GM19035 (cell line): ENCODE measurements around the gene HES7.
"Not testable (repeated sequence)": the region's sequence is repeated elsewhere in the genome, so short reads cannot be mapped to it uniquely, and the experiment has no call there.

Experiments
- ATAC-seq: cut with Tn5 transposase; IDR thresholded peaks from one replicate; pipeline ENCODE4 v1.9.1; 2021; ENCODE audit not compliant: unreplicated experiment

HES7 gene

DNA sequence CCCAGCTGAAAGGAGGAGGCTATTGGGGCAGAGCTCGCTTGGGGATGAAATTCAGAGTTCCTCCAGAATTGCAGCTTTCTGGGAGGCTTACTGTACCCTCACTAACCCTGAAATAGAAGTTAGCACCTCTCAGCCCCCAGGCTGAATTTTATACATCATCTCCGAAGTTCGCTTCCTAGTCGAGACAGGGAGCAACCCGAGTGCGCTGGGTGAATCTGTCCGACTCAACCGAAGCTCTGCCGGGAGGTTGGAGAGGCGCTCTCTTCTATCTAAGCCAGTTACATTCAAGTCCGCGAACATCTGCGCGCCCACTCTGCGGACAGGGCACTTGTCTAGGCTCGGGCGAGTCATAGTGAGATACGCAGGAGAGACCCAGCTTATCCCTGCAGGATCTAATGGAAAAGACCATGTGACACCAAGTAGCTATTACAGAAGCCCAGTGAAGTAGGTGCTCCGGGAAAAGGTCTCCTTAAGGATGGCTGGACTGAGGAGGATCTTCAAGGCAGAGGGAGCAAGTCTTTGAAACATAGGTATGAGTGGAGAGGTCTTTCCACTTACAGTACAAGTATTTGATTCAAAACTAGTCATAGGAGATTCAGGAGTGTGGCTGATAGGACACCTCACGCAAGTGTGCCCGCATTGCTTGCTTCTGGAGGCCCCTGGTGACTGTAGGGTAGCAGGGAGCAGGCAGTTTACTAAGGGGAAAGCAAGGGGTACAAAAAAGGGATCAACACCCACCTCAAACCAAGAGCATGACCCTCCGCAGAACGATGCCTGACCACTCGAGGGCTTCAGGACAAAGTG, 646 bp upstream of the HES7 start:
- no peak for ATAC-seq

DNA sequence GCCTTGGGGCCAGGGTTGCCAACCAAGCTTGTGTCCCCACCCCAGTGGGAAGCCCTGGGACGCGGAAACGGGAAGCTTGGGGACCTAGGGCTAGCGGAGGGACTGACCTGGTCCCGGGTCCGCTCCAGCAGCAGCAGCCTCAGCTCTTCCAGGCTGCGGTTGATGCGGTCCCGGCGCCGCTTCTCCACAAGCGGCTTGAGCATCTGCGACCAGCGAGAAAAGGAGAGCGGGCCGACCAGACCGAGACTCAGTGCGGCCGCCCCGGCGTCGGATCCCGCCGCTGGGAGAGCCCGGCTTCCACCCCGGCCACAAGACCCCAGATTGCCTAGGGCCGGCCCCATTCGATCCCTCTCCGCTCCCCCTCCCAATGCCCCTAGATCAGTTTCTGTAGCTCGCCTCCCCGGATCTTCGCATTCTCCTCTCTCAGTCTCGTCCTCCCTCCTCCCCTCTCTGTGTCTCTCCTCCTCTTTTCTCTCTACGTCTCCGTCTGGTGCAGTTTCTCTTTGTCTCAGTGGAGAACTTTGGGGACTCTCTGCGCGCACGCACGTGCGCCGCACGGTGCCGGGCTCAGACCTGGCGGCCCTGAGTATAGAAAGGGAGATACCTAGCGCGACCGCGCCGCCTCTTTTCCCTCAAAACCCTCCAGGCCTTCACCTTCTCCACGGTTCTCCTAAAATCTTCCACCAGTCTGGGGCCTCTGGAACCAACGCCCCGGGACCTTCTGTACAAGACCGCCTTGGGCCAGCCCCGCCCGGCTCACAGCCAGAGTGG, 797 bp downstream of the HES7 start:
- no peak for ATAC-seq

DNA sequence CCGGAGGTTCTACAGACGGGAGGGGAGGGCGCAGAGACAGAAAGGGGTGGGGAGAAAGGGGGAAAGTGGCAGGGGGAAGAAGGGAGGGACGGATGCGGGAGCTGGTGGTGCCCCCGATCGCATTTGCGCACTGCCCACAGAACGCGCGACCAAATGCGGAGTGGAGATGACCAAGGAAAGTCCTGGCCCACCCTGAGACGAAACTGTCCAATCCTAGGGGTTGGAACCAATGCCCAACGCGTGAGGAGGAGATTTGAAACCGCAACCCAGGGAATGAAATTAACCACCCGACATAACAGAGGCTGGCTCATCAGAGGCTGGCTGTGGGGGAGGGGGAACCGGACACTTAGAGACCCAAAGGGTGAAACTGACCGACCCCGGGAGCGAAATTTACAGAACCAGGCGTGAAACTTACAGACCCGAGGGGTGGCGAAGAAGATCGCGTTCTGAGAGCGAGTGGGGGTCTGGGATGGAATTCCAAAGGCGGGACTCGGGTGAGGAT, 1.4 kb downstream of the HES7 start:
- no peak for ATAC-seq

DNA sequence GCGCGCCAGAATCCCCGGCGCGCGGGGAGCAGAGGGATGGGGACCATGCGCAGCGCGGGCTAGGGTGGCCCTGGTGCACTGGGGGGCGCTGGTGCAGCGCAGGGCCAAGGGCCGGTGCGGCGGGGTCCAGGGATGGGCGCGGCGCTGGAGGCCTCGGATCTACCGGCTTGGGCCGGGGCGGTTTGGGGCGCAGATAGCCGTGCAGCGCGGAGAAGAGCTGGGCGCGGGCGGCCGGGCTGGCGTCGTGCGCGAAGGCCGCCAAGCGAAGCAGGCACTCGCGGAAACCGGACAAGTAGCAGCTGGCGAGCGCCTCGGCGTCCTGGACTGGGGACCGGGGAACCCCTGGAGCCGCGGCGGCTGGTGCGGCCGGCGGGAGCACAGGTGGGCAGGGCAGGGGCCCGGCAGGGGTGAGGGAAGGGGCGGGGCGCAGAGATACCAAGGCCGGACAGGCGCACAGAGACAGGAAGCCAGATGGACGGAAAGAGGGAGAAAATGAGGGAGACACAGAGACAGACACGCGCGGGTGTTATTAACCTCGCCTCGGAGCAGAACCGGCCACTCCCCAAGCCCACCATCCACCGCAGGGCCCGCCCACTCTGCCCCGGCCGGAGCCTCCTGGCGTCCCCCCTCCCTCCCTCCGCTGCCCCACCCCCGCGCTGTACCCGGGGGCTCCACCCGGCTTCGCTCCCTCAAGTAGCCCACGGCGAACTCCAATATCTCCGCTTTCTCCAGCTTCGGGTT, 2.1 kb downstream of the HES7 start:
- no peak for ATAC-seq

DNA sequence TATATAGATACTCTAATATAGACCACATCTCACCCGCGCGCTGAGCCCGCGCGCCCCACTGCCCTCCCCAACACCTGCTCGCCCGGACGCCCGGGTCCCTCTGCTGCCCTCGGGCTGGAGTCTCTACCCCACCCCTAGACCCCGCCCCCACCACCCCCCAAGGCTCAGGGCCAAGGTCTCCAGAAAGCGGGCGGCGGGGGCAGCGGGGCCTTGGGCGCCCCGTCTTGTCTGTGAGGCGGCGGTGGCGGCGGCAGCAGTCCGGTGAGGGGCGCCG, 2.6 kb downstream of the HES7 start:
- ATAC-seq = no peak

DNA sequence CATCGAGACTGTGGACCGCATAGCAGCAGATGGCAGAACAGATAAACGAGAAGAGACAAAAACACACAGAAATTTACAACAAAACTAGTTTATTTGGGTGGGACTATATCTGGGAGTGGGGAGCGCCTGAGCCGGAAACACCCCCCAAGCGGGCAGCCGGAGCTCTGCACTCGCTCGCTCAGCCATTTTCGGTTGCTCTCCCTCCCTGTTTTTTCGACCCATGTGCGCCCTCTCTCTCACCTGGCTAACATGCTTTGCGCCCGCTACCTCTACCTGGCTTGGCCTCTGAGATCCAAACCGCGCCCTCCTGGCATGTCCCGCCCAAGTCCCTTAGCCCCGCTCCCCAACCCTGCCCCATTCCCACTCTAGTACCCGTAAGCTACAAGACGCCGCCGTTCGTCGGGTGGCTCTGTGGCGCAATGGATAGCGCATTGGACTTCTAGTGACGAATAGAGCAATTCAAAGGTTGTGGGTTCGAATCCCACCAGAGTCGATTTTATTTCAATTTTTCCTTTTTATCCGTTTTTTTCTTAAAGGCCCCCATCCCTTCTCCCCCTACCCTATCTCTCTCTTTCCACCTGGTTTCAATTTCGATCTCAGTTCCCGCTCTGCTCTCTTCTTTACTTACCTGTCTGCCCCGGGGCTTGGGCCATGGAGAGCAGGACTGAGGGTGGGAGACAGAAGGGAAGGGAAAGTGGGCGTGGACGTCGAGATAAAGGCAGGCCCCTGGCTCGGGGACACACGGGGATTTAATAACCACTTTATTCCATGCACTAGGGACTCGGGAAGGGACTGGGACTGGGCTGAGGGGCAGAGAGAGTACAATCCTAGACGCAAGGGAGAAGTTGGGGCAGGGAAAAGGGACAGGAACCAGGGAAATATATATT, 3.1 kb downstream of the HES7 start:
- ATAC-seq = no peak

DNA sequence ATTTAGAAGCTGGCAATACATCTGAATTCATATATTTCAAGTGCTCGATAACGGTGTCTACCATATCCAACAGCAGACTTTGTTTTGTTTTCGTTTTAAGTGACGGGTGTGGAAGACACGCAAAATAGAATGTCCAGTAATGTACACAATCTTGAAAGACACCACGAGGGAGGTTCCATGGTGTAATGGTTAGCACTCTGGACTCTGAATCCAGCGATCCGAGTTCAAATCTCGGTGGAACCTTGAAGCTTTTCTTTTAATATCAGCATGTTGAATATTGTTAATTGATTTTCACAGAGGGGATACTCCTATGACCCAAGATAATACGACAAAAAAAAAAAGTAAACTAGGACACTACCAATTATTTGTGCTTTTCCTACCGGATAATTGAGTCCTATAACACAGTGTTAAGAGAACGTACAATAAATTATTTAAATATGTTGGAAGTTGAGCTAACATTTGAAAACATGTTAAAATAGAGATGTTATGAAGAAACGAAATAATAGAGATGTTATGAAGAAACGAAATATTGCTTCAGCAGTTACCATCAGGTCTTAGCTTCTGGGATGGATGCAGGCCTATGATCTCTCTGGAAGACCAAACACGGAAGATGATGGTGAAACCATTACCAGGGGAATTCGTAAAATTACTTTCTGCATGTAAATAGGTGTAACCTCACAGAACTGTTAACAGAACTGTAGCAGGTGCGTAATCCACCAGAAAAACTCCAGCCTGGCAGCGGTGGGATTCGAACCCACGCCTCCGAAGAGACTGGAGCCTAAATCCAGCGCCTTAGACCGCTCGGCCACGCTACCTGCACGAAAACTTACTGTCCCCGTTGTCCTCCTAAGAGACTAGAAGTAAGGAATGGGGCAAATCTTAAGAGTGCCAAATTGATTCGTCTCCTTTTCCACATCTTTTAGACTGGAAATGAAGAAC, 4.1 kb downstream of the HES7 start:
- peak; percentile 43 for ATAC-seq

DNA sequence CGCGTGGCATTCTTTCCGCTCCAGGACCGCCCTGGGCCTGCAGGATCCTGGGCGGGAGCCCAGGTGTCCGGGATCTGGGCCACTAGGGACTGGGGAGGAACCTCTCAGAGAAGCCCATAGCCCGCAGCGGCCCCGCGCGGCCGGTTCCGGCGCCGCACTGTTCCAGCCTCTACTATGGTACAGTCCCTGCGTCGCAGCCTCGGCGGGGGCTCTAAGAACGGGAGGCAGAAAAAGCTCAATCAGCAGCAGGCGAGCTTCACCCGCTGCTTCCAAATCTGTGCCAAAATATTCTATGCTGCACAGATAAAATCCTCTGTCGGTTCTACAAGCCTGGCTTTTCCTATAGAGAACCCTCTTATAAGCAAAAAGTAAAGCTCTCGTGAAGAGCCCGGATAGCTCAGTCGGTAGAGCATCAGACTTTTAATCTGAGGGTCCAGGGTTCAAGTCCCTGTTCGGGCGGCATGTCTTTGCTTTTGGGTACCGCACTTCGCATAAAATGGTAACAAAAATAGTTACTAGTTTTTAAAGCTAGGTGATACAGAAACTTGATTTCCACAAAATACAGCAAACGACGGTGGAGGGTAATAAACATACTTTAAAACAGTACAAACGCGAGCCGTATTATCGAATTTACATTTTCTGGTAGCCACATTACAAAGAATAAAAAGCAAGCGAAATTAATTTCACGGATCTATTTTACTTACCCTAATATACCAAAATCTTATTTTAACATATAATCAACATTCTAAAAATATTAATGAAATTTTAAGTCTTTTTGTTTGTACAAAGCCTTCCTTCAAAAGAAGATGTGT, 4.9 kb downstream of the HES7 start:
- ATAC-seq = peak; percentile 30

DNA sequence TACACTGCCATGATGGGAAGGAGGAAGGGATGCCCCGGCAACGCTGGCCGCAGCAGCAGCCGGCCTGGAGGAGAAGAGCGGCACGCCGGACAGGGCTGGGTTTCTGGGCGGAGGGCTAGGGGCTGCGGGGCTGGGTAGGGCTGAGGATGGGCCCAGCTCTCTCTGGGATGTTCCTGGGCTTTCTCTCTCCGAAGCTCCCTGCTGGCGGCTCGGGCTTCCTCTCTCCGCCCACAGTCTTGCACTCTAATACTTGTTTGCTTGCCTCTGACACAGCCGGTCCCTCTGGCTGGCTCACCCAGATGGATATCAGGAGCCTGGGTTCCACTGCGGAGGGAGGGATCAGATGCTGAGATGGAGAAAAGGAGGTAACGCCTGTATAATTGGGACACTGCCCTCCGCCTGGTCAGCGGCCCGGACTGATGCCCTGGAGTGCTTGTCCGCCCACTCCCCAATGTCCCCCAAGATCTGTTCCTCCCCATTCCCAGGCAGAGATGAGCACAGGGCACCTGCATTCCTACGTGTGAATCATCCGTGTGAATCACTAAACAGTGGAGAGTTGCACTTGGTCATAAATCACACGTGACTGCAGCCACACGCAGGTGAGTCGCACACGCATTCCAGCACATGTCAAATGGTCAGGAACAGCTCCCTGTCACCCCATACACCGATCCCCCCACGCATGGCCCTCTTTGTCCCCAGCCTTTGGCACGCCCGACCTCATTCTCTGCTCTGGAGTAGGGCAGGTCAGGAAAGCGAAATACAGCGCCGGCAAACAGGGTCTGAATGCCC, 5.7 kb downstream of the HES7 start, which contains the start of gene ALOXE3:
Gene ALOXE3, minus strand, starts transcription at position 535 of the 789 bp plus-strand sequence. Its CDS starts 524 bp downstream, at position 11.
- no peak for ATAC-seq

DNA sequence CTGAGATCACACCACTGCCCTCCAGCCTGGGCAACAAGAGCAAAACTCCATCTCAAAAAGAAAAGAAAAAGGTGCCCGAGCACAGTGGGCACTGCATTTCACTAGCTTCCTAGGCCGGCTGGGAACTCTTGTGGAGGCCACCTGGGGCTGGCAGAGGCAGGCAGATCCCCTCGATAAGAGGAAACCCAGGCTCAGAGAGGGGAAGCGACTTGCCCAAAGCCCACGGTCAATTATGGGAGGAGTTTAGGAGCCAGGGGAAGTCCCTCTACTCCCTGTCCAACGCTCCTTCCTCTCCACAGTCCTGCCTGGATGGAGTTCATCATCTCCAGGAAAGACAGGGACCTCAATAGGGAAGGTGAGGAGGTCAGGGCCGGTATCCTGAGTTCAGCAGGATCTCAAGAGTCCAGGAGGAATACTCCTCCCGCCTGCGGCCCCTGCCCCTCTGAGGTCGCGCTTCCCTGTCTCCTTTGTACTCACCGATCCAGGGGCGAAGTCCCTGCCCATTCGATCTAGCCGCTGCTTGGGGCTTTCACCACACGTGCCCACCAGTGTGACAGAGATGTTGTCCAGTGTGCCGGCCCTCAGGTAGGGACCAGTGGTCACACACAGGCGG, 6.4 kb downstream of the HES7 start:
- no peak for ATAC-seq

DNA sequence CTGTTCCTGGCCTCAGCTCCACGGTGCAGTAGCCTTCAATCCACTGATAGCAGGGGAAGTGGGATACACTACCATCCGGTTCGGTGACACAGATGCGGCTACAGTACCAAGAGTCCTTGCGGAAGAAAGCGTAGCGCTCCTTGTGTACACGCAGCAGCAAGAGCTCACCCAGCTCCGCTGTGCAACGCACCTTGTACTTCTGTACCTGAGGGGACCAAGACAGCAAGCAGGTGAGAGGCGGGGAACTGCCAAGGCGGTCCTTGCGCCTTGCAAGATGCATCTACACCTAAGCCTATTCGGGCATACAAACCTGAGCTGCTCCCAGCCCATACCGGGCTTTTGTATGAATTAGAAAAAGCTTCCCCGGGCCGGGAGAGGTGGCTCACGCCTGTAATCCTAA, 7.1 kb downstream of the HES7 start:
- no peak for ATAC-seq

DNA sequence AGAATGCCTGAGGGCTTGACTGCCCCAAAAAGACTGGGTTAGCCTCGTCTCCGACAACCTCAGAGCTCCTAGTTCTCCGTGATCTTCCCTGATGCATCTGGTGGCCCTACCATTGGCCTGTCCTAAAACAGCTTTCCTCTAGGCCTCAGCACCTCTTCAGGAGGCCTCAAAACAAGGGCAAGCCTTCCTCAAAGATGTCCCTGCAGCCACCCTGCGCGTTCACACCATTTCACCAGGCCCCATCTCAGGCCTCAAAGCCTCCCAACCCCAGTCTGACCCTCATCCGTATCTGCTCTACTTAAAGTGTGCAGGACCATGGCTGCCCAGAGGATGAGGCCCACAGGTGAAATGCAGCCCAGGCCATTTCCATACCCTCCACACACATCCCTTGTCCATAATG, 13.0 kb downstream of the HES7 start:
- no peak for ATAC-seq

DNA sequence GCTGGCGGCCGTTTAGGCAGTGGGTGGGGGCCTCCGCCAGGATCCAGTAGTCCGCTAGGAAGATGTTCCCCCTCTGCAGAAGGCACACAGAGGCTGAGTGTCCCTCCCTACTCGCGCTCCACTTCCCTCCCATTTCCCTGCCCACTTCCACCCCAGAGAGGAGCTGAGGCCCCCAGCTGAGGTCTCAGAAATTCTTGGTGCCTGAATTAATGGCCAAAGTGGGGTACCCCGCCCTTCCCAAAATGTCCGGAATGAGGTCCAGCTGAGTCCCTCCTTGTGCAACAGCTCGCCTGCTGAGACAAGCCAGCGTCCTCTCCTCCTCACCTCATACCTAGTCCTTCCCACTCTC, 13.5 kb downstream of the HES7 start:
- ATAC-seq = no peak

DNA sequence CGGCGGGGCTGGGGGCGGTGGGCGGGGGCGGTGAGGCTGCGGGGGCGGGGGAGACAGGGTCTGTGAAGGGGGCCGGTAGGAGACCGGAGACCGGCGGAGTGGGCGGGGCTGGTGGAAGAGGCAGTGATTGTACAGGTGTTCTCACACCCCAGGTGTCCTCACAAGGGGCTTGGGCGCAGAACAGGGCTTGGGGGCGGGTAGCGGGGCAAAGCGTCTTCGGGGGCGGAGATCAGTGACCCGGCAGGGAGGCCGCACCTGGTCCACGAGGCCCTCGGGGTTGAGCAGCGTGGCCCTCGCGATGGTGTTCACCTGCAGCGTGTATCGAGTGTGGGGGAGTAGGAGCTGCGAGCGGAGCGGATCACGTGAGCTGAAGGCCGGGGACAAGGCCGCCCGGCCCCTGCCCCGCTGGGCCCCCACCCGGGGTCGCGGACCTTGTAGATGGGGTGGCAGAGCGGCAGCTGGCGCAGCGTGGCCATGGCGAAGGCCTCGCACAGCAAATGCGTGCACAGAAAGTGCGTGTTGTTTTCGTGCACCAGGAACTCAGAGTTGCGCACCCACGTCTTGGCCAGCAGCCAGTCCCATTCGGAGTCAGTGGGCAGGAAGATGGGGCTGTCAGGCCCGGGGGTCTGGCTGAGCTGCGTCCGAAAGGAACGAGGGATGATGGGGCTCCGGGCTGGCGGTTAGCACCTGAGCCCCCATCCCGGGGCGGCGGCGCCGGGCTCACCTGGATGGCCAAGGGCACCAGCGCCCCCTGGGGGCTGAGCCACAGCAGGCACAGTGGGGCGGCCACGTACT, 14.0 kb downstream of the HES7 start:
- no peak for ATAC-seq

DNA sequence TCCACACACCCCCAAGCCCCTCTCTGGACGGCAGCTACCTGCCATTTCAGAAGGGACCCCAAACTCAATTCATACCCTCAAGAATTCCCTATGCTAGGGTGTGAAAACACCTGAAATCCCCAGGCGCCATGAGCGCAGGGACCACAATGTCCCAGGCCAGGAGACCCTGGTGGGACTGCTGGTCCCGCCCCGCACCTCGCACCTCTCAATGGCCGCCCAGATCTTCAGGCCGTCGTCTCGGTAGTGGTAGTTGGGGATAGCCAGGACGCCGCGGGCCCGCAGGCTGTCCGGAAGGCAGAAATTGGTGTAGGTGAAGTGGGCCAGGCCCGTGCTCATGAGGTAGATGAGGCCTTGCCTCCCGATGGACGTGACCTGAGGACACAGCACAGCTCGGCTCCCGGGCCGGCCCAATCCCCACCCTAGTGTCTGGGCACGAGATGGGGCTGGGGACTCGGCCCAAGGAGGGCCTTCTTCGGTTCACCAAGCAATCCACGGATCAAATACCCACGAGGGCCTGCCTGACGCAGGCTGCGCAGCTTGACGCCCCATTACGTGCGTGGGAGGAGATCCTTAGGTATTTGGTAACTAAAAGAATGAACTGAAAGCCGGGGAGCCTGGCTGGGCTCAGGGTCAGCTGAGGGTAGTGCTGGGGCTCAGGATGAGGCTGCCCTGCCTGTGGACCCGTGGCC, 14.8 kb downstream of the HES7 start:
- no peak for ATAC-seq

DNA sequence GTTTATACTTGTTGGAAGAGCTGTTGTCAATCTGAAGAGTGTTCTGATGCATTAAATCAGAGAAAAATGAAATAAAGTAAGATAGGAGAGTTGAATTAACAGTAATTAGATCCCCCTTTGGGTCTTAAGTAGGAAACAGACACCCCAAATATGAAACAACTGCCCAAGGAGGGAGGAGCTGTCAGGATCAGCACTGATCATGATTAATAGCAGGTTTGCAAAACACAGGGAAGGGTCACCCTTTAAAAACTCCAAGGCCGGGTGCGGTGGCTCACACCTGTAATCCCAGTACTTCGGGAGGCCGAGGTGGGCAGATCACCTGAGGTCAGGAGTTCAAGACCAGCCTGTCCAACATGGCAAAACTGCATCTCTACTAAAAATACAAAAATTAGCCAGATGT, 16.9 kb downstream of the HES7 start:
- ATAC-seq = not testable (repeated sequence)
